GM12892 (cell line): Measurements from ENCODE around the gene GAK.

Source experiments
- POLR2A ChIP-seq: IDR thresholded peaks from 2 replicates; pipeline ENCODE4 v1.6.1; 2011; ENCODE audit warnings: low read depth, low read length, control low read depth
- POLR2AphosphoS5 ChIP-seq: IDR thresholded peaks from 2 replicates; pipeline ENCODE4 v1.6.1; 2011; ENCODE audit warnings: low read depth, low read length, control low read depth

GRCh38 chr4:854356-854755 is 77.8 kb downstream of the GAK start:
- no peak for TF ChIP-seq POLR2A
- TF ChIP-seq POLR2AphosphoS5 = no peak
